Stimulated activated CD8-positive, alpha-beta memory T cell treated with anti-CD3 and anti-CD28 coated beads, Interleukin-7, amount 100 ng/mL, for 24 hours (primary cell): Measurements from ENCODE around the gene TMCC3.

Experiments used
- DNase-seq: peaks from one replicate; pipeline ENCODE4 v3.0.0-alpha.2; 2020; ENCODE audit warnings: low read depth

TMCC3 gene

DNA sequence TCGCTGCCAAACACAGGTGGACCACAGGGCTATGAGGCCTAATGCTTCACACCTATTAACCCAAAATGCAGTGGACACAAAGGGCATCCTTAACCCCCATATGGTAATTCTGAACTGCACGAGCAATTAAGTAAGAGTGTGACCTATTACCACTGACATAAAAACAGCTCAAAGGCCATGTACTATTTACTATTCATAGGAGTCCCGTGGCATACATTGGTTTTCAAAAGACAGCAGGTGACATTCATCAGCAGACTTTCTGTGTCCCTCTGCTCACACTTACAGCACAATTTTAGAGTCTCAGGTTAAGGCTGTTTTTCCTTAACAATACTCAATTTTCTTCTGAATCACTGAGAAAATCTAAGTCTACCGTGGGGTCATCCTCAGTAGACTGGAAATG lies 23.1 kb upstream of the TMCC3 start:
- no peak for DNase-seq

DNA sequence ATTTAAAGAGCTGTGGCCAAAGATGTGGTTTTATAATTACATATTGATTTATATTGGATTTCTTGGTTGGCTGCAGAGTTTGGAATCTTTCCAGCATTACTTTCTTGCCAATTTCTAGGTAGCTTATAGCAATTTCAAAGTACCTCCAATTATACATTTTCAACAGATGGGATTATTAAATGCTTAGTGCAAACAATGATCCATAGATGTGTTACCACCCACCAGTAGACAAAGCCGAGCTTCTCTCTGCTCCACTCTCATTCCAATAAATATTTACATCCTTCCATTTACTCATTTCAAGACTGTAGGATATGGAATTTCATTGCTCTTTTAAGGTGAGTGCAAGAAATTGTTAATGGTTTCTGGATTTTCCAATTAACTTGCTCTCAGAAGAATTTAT lies 21.6 kb upstream of the TMCC3 start:
- no peak for DNase-seq

DNA sequence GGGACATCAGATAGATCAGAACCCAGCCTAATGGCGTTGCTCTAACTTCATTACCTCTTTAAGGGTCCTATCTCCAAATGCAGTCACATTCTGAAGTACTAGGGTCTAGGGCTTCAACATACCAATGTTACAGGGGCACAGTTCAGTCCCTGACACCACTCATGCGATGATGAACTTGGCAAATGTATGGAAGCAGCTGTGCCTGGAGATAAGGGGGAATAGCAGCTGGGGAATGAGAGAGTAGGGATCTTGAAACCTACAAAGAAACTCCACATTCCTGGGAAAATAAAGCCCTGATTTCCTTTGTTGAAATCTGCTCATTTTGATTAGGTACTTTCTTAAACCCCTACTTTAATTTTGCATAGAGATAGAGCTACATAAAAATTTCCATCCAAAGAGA lies 20.5 kb upstream of the TMCC3 start:
- DNase-seq, result no peak

DNA sequence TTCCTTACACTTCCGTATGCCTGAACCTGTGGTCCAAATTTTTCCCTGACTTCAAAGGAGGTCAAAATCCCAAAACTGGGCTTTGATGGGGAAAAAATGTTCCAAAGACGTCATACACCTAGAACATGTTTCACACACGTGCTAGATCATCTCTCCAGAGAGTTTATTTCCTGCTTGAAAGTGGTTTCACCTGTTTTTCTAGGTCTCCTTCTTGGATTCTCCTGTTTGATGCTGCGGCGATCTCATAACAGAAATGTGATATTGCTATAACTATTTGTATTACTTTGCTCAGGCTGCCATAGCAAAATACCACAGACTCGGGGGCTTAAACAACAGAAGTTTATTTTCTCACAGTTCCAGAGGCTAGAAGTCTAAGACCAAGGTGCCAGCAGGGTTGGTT lies 19.7 kb upstream of the TMCC3 start:
- no peak for DNase-seq

DNA sequence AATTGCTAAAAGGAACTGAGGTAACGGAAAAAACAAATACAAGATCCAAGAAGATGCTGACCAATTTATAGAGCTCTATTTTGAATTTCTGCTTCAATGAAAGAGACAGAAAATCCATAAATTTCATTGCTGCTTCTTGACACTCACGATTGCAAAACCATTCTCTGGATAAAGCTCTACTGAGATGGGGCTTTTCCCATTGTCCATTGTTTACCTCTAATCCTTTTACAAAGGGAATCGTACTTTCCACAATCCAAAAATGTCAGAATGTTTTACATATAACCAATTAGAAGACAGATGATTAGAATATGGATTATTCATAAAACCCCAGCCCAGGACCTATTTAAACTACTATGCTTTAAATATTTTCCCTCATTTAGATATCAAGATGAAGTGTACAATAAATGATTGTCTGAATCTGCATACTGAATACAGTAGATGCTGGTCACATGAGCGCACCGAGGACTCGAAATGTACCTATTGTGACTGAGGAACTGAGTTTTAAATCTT lies 16.7 kb upstream of the TMCC3 start:
- no peak for DNase-seq

DNA sequence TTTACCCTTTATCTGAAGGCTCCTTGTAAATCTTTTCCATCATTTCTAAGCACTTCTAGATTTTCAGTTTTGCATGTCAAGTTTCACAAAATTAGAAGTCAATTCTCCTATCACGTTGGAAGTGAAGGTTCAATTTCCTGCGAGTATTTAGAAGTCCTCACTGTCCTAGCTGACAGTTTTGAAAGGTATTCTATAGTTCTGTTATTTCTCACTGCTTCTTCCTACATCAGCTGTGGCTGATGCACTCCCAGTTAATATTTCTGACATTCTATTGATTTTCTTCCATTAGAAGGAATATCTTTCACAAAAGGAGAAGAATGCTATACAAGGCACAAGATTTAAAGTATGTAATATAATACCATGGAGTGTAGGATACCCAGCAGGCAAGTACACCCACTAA lies 15.8 kb upstream of the TMCC3 start:
- DNase-seq, result no peak

DNA sequence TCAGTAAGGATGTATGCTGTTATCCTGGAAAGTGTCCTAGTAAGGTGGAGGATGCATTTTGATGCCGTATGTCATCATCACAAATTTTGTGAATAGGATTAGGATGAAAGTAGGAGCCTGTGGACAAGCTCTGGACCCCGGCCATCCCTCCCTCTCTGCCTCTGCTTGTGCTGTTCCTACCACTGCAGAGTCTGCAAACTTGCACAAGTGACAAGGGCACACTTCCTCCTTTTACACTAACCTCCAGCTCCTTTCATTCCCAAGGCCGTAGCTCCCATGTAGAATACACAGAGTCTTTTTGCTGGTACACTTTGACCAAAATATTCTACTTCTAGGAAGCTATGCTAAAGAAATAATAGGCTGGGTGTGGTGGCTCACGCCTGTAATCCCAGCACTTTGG lies 13.3 kb upstream of the TMCC3 start:
- no peak for DNase-seq

DNA sequence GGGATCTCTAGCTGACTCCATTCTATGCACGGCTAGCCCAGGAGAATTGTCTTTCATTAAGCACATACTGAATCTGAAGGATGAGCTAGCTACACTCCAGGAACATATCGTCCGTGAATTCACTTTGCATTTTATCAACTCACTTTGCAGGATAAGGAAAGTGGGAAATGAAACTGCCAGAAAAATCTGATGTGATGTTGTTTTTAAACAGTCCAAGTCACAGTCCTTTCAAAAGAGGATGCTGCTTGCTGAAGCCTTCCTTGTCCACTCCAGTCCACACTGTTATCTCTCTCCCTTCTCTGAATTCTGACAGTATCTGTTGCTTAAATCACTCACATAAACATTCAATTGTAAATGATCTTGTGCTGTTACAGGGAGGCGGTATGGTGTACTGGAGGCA lies 12.7 kb upstream of the TMCC3 start:
- no peak for DNase-seq

DNA sequence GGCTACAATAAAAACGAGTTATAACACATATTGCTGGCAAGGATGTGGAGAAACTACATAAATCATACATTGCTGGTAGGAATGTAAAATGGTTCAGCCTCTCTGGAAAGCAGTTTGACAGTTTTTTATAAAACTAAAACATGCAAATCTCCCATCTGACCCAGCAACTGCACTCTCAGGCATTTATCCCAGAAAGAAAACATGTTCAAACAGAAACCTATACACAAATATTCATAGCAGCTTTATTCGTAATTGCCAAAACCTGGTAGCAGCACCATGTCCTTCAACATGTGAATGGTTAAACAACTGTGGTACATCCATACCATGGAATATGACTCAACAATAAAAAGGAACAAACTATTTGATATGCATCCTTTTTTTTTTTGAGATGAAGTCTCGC lies 10.1 kb upstream of the TMCC3 start:
- DNase-seq, result no peak

DNA sequence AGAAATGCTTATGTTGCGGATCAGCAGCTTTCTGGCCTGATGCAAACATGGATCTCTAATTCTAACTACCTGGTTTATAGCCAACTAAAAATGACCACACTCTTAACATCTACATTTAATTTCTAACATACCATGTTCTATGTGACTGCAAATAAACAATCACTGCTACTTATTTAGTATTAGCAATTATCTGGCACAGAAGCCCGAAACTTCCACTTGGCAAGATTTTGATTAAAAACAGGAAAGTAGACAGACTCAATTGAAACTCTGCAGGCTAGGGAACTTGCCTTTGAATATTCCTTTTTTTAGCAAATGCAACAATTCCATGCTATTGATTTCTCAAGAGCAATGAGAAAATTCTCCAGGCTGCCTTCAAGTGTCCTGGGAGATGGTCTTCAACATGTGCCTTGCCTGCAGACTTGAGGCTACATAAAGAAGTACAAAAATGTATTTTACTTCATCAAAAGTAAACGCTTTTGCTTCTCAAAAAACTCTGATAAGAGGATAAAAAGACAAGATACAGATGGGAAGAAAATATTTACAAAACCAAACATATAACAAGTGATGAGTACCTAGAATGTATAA lies 9.1 kb upstream of the TMCC3 start:
- no peak for DNase-seq

DNA sequence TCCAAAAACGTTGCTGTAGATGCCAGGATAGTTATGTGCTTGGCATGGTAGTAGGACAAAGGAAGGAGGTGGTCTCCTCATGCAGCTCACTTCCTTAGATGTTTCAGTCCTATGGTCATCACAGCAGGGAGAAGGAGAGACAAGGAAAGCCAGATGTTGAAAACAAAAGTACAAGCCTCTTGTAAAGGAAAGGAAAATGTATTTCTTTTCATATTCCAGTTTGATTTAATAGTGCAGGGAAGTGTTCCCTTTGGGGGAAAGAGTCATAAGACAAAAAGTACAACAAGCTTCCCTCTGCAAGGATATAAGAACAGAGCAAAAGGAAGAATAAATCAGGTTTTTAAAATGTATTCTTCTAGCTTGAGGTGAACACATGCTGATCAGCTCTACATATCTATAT lies 8.6 kb upstream of the TMCC3 start:
- DNase-seq, result no peak

DNA sequence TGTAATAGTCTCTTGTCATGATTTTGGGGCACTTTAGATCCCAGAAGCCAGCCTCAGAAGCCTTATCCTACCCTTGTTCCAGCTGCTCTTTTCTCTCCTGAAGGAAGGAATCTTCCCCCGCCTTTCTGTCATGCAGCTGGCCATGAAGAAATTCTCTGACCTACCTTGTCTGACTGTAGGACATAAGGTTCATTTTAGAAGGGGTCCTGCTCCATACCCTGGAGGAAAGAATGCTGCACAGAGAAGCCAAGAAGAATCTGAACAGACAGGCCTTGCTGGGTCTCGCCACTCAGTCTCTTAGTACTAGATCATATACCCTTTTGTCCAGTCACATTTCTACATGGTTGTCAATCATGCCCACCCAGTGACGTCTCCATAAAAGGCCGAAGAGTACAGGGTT lies 6.2 kb upstream of the TMCC3 start:
- DNase-seq, result no peak

DNA sequence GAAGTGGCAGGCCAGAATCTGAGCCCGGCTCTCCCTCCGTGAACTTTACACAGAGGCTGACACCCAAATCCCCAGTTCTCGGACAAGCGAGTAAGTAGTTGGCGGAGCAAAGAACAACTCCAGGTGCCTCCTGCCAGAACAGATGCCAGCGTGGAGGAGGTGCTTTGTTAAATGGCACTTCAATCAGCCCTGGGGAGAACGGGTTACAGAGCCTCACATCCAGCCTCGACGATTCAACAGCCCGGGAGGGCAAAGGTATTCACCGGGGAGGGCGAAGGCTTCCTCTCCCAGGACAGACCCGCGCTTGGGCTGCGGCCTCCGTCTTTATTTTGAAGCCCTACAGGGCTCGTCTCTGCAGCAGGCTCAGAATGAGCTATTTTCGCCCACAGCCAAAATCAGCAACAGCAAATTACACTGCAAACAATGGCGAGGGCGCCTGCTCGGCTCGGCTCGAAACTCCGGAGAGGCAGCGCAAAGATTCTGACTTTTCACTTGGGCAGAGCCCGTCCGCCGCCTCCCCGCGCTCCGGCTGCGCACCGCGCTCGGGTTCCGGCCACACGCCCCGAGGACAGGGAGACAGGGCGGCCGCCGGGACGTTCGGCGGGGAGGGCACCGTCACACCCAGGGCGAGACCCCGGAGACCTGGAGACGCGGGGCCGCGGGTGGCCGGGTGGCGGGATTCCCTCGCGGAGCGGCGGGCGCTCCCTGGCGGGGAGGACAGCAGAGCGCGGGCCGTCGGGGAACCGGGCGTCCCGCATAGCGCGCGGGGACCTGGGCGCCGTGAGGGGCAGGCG lies 811 bp downstream of the TMCC3 start:
- peak; percentile 15 for DNase-seq

DNA sequence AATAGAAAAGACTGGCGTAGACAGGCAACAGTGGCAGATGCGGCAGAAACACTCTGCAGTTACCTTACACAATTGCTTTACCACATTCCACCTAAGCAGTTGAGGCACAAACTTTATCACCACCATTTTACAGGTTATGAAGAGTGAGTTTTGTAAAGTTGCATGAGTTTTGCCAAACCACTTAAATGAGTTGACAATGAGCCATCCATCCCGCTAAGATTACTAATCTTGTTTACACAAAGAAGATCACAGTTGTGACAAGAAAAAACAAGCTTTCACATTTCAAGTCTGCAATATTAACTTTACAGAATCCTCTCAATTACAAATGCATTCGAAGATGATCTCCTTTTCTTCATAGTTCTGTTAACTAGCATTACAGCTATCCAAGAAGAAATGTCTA lies 1.8 kb downstream of the TMCC3 start:
- DNase-seq, result no peak

DNA sequence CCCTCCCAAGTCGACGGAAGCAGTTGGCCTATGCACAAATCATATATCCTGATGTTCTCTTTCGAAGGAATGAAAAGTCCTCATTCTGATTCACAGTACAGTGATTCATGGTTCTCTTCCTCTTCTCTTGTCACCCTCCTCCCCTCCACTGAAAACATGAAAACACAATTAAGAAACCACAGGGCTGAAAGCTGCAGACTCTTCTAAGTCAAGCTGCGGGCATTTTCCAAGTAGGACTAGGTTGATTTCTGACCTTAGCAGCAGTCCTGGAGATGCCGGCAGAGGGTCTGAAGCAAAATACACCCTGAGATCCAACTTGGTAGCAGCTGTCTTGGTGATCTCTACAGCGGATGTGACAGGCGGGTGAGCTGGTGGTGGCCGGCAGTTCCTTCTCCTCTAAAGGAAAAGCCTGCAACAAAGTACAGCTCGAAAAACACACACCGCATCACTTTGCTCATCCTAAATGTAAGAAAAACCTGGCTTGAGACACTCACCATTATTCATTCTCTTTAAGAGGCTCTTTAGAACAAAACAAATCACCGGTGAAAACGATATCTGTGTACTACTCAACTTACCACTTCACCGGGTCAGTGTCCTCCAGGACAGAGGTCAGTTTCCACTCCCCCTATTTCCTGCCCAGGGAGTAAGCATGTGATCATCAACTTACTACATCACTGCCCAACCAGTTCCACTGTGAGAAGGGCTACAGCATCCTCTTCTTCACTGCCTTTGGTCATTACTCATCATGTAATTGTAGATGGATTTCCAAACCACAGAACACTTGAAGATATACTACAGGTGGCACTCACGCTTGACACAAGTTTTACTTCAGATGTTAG lies 6.0 kb downstream of the TMCC3 start:
- DNase-seq, result no peak

DNA sequence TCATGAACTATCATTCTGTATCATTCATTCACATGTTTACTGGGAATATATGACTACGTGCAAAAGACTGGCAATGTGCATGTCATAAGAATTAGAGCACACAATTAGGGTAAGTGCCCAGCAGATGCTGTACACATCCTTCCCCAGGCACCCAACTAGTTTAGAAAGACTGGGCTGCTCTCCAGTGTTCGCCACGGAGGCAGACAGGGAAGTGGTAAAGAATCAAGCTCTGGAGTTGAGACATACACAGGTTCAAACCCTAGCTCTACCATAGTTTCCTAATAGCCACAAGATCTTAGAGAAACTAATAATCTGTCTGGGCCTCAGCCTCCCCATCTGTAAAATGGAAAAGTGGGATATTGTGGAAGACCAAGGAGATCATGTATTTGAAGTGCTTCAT lies 6.8 kb downstream of the TMCC3 start:
- DNase-seq, result no peak

DNA sequence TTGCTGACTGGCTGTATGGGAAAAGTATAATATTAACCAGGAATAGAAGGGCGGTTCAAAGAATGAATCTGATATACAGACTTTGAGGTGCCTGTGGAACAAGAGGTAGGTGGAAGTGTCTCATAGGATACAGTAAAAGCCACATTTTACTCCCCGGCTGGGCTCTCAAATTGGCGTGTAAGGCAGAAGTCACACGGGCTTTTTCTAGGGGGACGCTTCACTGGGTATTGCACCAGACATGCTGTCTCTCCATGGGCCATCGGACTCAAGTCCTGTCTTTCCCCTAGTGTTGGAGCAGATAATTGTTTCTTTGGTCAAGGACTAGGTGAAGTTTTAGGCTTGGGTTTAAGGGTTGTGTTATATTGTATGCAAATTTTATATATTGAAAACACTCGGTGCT lies 9.1 kb downstream of the TMCC3 start:
- no peak for DNase-seq

DNA sequence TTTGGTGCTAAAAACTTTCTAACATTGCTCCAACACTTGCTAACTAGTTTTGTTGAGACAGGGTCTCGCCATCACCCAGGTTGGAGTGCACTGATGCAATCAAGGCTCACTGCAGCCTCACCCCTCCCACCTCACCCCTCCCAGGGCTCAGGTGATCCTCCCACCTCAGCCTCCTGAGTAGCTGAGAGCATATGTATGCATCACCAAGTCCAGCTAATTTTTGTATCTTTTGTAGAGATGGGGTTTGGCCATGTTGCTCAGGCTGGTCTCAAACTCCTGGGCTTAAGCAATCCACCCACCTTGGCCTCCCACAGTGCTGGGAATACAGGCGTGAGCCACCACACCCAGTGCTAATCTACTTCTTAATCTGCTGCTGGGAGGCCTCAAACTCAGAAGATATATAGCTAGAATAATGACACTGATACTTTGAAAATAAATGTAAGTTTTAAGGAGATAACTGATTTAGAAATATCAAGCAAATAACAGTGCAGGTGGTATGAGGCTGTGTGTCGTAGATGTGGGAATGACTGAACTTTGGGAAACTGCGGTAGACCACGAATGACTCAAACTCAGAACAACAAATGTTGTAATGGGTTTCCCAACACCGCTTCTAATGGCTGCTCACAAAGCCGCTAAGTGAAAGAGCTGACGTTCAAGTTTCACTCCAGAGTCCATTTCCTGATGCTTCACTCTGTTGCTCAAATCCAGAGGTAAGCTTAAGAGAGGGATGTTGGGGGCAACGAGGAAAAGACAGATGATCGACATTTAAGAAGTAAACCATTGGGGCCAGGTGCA lies 10.0 kb downstream of the TMCC3 start:
- no peak for DNase-seq

DNA sequence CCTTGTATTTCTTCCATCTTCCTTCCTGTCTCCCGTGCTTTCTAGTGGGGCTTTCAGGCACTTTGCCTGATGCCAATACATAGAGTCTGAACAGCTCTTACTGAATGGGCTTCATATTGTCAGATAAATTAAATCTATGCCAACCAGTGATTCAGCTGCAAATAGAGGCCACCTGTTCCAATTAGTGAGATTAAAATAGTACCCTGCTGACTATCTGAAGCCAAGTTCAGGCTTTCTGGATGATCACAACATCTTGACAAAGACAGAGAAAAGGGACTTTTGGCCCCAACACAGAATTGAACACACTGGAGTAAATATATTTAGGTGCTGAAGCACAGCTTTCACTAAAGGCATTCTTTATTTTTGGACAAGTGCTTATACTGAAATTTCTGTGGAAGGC lies 11.8 kb downstream of the TMCC3 start:
- DNase-seq, result no peak

DNA sequence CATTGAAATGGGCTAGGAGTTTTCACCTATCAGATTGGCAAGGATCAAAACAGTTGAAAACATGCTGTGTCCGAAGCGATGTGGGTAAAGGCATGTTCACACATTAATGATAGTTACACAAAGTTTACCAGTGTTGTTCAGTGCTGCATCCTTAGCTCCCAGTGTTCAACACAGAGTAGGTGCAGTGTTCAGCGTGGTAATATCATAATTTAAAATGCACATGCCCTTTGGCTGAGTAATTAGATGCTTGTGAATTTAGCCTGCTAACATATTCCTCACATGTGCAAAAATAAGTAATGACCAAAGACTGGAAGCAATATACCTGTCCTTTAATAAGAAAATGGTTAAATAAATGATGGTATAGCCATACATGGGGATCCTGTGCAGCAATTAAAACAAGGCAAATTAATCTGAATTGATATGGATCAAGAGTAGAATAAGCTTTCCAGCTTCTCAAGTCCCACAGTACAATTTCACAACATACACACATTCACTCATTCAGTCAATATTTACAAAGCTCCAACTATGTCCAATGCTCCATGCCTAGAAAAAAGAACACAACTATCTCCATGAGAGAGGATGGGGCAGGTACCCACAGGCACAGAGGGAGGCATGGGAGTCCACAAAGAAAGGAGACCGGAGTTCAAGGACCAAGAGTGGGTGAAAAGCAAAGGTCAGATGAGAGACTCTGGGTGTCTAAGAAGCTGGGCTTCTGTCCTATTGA lies 12.8 kb downstream of the TMCC3 start:
- no peak for DNase-seq

DNA sequence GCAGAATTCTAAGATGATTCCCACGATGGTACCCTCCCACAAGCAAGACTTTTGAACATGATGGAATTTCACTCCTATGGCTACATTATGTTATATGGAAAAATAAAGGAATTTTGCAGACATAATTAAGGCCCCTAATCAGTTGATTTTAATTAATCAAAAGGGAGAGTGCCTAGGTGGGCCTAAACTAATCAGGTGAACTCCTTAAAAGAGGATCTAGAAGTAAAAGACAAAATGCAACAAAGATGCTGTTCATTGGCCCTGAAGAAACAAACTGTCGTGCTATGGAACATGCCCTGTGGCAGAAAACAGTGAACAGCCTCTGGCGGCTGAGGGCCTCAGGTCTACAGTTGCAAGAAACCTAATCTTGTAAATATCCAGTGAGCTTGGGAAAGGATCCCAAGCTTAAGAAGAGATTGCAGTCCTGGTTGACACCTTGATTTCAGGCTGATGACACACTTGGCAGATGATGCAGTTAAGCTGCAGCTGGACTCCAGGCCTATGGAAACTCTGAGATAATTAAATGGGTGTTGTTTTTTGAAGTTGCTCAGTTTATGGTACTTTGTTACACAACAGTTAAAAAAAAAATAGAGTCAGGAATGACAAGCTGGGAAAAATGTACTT lies 13.8 kb downstream of the TMCC3 start:
- no peak for DNase-seq
